Stimulated activated CD4-positive, alpha-beta T cell treated with anti-CD3 and anti-CD28 coated beads, Interleukin-12 subunit alpha, Interleukin-12 subunit beta, amount 100 ng/mL, for 48 hours (primary cell): ENCODE data around the gene AMIGO3.
"Not testable (repeated sequence)": the region's sequence is repeated elsewhere in the genome, so short reads cannot be mapped to it uniquely, and the experiment has no call there.

Experiments used
- DNase-seq, 3 donors: peaks; one replicate each; pipeline ENCODE4 v3.0.0-alpha.2; 2020; ENCODE audit warnings: low read depth in 2 of 3, low spot score in 1 of 3

AMIGO3 gene

DNA sequence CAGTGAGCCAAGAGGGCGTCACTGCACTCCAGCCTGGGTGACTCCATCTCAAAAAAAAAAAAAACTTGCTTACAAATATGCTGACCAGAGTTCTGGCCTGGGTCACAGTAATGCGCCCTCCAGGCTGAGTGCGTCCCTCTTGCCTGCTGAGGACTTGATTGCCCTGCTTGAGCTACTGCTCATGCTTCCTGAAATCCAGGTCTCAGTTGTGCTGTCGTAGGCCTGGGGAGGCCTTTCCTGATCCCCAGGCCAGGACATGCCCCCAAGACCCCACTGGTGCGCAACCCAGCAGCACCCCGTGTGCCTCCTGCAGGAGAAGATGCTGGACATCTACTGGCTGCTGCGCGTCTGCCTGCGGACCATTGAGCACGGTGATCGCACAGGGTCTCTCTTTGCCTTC, 7.3 kb downstream of the AMIGO3 start:
- DNase-seq = no peak

DNA sequence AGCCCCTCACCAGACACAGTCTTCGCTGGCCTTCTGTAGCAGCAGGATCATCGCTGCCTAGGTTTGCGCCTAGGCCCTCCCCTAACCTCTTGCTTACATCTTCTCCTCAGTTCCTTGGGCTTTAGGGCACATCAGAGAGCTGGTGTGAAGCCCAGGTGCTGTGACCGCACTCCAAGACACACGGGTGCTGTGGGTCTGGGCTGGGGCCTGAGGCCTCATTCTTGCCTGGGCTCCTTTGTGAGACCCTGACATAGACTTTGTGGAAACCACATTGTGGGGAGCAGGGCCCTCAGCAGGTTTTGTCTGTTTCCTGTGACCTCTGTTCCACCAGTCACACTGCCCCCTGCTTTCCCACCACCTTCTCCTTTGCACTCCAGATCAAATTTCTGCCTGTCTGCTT, 8.0 kb downstream of the AMIGO3 start:
- no peak for DNase-seq

DNA sequence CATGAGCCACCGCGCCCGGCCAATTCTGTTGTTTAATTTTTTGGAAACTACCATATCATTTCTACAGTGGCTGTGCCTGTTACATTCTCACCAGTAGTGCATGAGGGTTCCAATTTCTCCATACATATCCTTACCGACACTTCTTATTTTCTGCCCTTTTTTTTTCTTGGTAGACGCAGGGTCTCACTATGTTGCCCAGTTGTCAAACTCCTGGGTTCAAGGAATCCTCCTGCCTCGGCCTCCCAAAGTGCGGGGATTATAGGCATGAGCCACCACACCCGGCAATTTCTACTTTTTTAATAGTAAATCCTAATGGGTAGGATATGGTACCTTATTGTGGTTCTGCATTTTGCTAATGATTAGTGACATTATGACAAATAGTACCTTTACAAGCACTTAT, 9.6 kb downstream of the AMIGO3 start:
- no peak for DNase-seq

DNA sequence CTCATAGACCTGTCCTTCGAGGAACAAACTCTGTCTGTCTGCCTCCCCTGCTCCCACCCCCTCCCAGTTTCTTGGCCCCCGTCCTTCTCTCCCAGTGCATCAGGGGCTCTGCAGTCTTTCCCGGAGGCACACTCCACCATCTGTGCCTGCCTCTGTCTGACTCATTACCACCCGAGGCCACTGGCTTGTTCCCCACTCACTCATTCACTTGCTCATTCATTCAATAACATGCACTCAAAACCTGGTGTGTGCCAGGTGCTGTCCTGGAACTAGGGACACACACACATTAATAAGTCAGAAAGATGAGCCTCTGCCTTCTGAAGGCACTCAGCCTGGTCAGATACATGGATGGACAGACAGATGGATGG, 12.4 kb downstream of the AMIGO3 start:
- DNase-seq = no peak

DNA sequence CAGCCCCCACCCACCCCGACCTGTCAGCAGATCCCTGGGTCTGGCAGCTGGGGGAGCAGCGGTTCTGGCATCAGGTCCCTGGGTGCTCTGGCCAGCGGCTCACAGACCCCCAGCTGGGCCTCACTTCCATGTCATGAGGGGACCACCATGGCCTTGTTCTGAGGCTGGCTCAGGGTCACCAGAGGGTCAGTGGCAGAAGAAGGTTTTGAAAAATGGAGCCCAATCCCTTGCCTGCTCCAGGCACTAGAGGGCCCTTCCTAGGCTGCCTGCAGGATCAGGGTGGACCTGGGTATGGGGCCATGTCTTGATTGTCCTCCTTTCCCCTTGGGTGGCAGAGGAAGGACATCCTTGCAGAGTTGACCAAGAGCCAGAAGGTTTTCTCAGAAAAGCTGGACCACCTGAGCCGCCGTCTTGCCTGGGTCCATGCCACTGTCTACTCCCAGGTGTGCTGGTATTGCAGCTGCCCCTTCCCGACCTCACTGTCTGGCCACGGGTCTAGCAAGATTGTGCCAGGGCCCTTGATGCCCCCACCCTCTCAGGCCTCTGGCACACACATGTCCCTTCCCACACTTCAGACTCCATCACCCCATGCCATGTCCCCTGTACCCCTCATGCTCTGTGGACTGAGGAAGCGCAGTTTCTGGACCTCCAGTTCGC, 12.9 kb downstream of the AMIGO3 start:
- DNase-seq = no peak

DNA sequence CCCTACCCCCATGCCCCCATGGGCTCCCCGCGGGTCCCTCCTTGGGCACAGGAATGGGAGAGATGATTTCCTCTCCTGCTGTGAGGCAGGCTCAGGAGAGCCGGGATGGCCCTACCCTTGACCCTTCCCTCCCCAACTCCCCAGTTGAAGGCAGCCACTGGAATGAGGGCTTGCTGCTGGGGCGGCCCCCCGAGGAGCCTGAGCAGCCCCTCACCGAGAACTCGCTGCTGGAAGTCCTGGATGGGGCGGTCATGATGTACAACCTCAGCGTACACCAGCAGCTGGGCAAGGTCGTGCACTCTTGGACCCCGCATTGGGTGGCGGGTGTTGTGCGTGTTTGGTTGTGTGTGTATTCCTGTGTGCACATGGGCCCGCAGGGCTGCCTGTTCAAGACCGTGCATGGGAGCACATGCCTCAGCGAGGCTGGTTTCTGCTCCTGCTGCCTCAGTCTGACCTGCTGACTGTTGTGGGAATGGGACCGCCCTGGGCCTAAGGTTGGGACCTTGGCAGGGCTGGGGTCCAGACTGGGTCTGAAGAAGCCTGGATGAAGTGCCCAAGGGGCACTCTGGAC, 14.0 kb downstream of the AMIGO3 start:
- DNase-seq = no peak

DNA sequence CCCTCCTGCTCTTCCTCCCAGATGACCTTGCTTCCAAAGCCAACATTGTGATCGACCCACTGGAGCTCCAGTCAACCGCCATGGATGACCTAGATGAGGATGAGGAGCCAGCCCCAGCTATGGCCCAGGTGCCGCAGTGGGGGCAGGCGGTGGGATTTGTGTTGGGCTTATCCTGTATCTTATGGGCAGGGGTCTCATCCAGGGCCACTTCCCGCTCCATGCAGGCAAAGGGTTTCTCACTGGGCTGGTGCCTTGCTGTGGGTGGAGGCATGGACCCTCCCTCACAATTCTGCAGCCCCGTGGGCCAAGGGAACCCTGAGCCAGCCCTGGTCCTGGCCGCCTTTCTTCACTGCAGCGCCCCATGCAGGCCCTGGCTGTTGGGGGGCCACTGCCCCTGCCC, 14.9 kb downstream of the AMIGO3 start:
- no peak for DNase-seq

DNA sequence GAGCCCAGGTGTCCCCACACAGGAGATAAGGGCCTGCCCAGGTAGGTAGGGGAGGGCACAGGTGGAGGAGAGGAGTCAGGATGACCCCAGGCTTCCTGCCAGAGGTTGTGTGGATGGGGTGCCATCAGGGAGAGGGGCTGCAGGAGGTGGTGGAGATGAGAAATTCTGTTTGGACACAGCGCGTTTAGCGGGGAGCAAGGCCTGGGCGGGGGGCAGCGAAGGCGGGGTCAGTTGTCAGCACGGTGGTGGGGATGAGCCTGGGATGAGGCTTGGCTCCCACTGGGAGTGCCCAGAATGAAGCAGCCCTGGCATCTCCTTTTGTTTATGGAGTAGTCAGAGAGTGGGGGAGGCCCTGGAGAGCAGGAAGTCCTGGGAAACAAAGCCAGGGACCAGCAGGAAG, 15.5 kb downstream of the AMIGO3 start:
- DNase-seq = no peak

DNA sequence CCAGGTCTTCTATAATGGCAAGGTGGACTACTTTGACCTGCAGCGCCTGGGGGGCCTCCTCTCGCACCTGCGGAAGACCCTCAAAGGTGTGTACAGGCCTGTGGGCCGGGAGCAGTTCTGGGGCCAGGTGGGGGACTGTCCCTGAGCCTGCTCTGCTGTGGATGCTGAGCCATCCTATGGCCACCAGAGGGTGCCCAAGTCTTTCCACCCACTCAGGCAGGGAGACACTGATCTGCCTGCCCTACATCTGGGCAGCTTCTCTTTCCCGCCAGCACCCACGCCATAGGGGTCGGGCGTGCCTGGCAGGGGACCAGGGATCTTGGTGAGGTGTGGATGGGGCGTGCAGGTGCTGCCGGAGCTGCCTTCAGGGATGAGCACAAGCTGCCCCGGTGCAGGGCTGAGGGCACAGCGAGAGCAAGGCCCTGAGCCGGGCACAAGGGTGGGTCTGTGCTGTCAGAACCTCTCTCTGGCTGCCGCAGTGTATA, 16.0 kb downstream of the AMIGO3 start:
- peak in 2 of 3 donors; percentile 47 to 48 for DNase-seq

DNA sequence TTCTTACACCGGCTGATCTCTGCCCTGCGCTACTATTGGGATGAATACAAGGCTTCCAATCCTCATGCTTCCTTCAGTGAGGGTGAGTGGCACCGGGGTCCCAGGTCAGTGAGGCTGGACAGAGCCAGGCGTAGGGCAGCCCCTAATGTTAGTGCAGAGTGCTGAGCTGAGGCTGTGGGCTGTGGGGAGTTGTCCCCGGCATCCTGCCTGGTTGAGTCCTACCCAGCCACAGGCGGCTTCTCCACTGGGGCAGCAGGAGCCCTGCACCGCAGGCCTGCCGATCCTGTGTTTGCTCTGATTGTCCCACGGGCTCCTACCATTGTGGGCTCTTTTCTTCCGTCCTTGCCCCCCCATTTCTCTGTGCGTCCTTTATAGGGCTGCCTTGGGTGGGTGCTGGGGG, 16.8 kb downstream of the AMIGO3 start:
- DNase-seq = no peak

DNA sequence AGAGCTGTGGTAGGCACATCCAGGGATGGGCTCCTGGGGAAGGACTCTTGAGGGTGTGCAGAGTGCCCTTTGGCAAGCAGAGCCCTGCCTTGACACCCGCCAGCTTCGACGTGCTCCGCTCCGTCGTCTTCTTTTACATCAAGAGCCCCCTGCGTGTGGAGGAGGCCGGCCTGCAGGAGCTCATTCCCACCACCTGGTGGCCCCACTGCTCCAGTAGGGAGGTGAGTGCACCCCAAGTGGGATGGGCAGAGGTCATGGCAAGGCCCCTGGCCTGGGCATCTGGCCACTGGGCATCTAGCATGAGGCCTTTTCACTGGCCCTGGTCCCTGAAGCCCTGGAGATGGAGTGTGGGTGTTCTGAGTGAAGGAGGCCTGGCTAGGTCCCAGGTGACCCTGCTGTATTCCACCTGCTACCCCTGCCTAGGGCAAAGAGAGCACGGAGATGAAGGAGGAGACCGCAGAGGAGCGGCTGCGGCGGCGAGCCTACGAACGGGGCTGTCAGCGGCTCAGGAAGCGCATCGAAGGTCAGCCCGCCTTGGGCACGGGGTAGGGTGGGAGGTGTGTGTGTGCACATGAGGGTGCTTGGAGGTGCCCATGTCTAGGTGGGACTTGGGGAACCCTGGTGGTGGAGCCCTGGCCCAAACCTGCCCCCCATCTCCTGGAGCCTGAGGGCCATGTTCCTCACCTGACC, 18.0 kb downstream of the AMIGO3 start:
- DNase-seq = no peak

DNA sequence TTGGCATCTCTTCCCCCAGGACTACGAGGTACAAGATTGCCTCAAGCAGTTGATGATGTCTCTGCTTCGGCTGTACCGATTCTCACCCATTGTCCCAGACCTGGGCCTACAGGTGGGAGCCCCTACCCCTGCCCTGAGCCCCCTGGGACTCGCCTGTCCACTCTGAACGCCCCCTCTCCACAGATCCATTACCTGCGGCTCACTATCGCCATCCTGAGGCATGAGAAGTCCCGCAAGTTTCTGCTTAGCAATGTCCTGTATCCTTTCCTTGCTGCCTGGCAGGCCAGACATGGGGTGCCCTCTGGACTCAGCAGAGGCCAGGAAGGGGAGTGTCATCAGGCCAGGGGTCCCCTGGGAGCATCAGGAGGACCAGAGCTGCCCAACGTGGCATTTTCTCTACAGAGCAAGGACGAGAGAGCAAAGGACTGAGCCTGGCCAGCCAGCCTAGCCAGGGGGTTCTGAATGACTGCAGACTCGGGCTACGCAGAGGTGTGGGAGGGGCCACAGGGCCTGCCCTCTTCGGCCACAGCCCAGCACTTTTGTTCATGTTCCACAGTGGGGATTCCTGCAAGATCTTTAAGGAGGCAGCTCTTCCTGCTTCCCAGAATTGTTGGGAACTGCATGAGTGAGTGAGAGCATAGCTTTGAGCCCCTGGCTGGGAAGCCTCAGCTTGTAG, 18.9 kb downstream of the AMIGO3 start:
- DNase-seq = no peak

DNA sequence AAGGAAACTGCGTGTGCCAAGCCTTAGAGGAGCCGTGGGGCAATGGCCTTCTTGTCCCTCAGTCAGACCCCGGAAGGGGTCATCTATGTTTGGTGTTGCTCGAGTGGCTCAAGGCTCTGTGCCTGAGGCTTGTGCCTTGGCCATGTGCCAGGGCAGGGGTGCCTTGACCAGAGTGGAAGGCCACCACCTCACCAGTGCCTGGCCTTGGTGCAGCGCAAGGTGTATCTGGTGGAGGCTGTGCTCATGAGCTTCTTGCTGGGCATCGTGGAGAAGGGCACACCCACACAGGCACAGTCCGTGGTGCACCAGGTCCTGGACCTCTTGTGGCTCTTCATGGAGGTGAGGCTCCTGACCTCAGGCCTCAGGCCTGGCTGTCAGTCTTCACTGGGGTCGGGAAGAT, 19.5 kb downstream of the AMIGO3 start:
- DNase-seq = no peak

DNA sequence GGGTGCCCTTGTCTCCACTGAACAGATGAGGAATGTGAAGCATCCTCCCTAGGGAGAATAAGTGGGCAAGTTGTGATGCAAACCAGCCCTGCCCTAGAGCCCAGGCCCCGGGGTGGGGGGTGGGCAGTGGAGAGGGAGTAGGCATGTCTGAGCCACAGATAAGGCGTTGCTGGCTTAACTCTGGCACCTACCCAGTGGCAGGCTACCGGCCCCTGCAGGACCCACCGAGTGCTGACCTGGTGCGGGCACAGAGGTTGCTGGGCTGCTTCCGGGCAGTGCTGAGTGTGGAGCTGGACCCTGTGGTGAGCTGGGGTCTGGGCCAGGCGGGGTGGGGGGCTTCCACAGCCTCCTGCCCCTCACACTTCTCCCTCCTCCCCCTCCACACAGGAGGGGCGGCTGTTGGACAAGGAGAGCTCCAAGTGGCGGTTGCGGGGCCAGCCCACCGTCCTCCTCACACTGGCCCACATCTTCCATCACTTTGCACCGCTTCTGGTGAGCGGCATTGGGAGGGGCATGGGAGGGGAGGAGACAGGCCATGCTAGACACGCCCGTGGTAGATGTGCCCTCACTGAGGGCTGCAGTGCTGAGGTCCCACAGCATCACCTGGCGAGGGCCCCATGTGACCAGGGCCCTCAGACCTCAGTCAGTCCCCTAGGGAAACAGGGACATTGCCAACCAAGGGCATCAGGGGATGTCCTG, 20.1 kb downstream of the AMIGO3 start:
- no peak for DNase-seq

DNA sequence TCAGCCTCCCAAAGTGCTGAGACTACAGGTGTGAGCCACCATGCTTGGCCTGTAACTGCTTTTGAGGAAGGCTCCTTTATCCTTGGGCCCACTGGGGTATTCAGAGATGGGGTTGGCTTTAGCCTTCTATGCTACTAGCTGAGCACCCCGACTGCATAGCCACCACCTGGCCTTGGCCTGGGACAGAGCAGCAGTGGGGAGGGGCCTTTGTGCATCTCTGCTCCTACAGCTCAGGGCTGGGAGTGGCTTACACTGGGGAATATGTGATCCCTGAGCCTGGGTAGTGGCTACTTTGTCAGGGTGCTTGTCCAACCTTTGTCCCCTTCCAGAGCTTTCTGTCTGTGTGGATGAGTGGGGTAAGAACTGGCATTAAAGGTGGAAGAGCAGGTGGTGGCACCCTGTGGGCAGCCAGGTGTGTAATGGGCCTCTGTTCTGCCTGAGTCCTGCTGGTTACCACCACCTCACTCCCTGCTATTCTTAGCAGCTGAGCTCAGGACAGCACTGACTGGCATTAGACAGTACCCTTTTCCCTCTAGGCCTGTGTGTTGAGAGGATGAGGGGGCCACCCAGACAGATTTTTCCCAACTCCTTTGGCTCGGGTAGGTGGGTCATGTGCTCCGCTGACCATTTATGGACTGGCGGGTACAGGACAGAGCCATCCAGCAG, 24.0 kb downstream of the AMIGO3 start:
- not testable (repeated sequence) for DNase-seq

DNA sequence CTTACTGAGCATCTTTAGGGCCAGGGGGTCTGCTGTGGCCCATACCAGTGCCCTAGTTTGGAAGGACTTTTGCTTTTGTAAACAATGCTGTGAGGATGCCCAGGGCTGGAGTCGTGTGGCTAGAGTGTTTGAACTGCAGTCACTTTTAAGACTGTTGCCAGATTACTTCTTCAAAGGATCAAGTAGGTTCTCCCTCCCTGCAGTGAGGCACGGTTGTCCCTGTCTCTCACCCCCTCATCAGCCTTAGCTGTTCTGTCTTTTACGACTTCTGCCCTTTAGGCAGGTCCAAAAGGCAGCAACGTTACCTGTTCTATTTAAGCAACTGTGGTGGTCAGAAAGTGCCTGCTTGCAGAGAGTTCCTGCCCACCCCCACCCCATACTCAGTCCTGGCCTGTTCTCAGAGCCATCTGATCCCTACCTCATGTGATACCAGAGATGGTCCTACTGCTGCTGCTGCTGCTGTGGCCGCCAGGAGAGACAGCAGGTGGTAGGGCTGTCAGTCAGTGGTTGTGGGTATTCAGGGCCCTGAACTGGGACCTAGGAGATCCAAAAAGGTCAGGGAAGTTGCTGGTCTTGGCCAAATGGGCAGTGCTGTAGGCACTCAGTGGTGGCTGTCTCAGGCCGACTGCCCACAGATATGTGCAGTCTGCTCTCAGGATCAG, 24.9 kb downstream of the AMIGO3 start:
- not testable (repeated sequence) for DNase-seq

DNA sequence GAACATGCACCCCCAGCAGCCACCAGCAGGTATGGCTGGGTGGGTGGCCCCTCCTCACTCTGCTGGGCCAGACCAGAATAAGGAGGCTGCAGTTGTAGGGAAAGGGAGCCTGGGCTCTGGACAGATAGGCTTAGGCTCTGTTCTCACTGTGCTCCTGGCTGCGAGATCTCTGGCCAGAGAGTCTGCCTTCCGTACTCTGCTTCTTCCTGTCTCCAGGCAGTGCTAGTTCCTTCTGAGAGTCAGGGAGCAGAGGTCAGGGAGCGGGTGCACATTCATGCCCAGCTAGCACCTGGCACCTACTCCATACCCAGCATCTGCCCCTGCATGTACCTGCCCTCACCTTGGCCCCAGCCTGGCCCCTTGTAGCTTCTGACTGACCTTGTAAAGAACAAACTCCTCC, 28.0 kb downstream of the AMIGO3 start:
- DNase-seq = not testable (repeated sequence)

DNA sequence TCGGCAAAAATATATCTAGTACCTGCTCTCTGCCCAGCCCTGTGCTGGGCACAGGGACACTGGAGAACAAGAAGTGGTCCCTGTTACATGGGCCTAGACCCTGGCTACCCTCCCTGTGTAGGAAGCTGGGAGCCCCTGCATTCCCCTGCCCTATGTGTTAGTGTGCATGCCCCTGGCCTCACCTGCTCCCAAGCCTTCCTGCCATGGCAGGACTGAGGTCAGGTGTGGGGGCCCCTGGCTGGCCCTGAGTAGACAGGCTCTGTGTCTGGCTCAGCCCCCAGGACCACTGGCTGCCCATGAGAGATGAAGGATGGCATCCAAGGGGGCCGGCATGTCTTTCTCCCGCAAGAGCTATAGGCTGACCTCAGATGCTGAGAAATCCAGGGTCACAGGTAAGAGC, 28.6 kb downstream of the AMIGO3 start:
- DNase-seq = not testable (repeated sequence)

DNA sequence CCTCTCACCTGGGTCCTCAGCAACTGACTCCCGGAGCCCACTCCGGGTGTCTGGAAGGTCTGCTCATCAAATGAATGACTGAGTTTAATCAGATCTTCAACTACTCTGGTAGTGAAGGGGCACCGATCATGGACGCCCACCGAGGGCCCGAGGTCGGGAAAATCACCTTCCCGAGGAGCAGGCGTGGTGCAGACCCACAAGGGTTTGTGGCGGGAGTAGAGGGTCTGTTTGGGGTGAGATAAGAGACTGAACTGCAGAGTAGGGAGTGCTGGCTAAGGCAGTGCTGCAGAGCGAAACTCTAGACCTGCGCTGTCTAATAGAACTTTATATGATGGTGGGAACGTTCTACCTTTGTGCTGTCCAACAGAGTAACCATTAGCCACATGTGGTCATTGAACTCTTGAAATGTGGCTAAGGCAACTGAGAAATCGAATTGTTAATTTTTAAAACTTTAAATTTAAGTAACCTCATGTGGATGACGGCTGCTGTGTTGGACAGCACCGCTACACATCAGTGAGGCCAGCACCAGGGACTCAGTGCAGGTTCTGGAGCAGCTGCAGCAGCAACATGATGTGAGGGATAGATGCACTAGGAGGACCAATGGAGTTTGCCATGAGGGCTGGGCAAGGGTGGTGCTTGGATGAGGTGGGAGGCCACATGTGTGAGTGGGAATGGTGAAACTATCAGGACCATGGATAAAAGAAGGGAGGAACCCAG, 29.4 kb downstream of the AMIGO3 start:
- DNase-seq = not testable (repeated sequence)
